H1 (cell line): ENCODE data around the gene FUBP3. TPM values are rescaled to one million over a fixed set of nuclear protein-coding genes. Genes with fewer than 3 reads are reported as not detected.

Source experiments
- ASH2L ChIP-seq: fragments of 200-600, 300-600 bp; sonication (generic); IDR thresholded peaks from one replicate; pipeline ENCODE4 v1.7.1; 2017; ENCODE audit warnings: low read length
- BCL11A ChIP-seq, 2 experiments: IDR thresholded peaks; one replicate each; pipeline ENCODE4 v1.6.1; 2011; ENCODE audit warnings: low read depth in 2 of 2, low read length in 2 of 2, mild to moderate bottlenecking in 2 of 2
- CREB1 ChIP-seq: IDR thresholded peaks from 2 replicates; pipeline ENCODE4 v1.6.1; 2012; ENCODE audit warnings: inconsistent platforms
- GABPA ChIP-seq: IDR thresholded peaks from 2 replicates; pipeline ENCODE4 v1.6.1; 2011; ENCODE audit warnings: mild to moderate bottlenecking, low read length, moderate library complexity, borderline replicate concordance; ENCODE audit not compliant: insufficient read depth
- MAFK ChIP-seq: IDR thresholded peaks from 2 replicates; pipeline ENCODE4 v1.6.1; 2012; ENCODE audit warnings: low read depth, mild to moderate bottlenecking, improper control_type of control experiment, low read length
- polyA plus RNA-seq, 7 experiments: library from polyadenylated mRNA; depleted of rRNA in 3 of 7; stranded (reverse) in 5 of 7; unstranded in 2 of 7; fragments of >200 nt in 5 of 7; fragments of 200-250 nt in 2 of 7; gene quantifications; 1 replicate in 5 of 7; 2 replicates in 1 of 7; 4 replicates in 1 of 7; pipeline versions ENCODE4 v1.2.1 to v1.2.3, GENCODE V29; 2011 to 2013; ENCODE audit warnings: missing spikeins in 2 of 7, mixed read lengths in 2 of 7
- total RNA-seq: library from RNA; stranded (reverse); fragmentation: NEBNext Ultra II Directional; extraction: Animal tissue kit (Norgen Biotek cat#: 25700); gene quantifications from 2 replicates; pipeline ENCODE4 v1.2.1, GENCODE V29; 2021

FUBP3 gene
- total and polyA plus RNA-seq, 2 of the 8 experiments (the other 6 are each of a cell fraction or from before 2014, with no cell fraction given) = 23.7 to 76.4 TPM

- TF ChIP-seq ASH2L (no peak), MAFK (no peak), BCL11A (IDR thresholded peaks at IDR 0.05; ENCODE audit: low read depth in 2 of 2, low read length in 2 of 2) (no peak), GABPA (no peak), CREB1 (no peak)
These were observed 3.9 kb upstream of the FUBP3 start (continued) for GRCh38 chr9:130575514-130575913.
